GM12875 (cell line): ENCODE results near the gene IGF2.

Source experiments
- H3K4me3 ChIP-seq: one replicate; pipeline ENCODE4 v1.5.1; 2011; ENCODE audit warnings: low read depth, low read length, control low read depth
- CTCF ChIP-seq: IDR thresholded peaks from 2 replicates; pipeline ENCODE4 v1.5.1; 2011; ENCODE audit warnings: low read depth, mild to moderate bottlenecking, control low read depth, inconsistent platforms, low read length, moderate library complexity, borderline replicate concordance; ENCODE audit not compliant: insufficient read depth

IGF2 gene

DNA sequence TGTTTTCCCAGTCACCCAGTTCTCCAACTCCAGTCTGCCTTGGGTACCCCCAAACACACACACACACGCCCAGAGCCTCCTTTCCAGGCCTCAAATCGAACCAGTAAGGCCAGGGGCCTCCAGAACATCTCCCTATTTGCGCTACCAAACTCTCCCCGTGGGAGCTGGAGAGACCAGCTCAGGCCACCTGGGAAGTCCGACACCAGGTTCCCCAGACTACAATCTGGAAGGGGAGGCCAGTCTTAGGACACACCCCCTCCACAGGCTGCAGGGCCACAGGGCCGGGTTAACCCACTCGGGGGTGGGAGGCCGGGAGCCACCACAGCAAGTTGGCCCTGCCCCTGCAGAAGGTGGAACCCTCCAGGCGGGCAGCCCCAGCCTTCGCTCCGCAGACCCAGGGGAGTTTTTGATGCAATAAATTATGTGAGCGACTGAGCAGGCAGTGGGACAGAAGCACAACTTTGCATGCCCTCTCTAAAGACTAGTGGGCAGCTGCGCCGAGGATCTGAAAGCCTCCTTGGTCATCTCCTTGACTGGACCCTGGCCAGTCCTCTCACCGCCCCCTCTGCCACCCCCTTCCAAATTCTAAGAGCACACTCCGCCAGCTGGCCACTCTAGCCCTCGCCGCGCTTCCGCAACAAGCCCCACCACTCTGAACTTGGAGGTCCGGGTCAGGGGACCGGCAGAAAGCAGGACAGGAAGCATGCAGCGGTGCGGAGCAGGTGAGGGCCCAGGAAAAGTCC, 2.8 kb downstream of the IGF2 start:
- H3K4me3 ChIP-seq = no peak overlapping the region
- TF ChIP-seq CTCF = no peak

DNA sequence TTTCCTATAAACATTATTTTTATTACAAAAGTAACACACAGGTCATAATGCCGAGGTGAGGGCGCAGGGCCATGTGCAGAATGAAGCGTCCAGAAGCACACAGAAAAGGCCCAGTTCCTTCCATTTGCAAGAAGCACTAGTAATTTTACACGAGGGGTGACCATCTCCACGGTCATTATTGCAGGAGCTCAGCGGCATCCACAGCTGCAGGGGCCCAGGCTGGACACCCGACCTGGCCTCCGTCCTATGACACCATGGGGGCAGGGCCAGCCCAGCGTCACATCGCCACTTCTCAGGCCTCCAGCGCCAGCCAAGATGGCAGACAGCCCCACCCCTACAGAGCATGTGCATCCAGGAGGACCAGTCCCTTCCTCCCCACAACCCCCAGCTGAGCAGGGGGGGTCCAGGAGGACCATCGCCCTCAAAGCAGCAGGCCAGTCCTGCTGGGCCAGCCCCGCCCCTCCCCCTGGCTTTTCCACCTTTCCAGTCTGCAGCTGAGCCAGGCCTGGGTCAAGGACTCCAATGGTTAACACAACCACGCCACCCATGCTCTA, 3.5 kb downstream of the IGF2 start:
- no peak overlapping the region for H3K4me3 ChIP-seq
- no peak for TF ChIP-seq CTCF

DNA sequence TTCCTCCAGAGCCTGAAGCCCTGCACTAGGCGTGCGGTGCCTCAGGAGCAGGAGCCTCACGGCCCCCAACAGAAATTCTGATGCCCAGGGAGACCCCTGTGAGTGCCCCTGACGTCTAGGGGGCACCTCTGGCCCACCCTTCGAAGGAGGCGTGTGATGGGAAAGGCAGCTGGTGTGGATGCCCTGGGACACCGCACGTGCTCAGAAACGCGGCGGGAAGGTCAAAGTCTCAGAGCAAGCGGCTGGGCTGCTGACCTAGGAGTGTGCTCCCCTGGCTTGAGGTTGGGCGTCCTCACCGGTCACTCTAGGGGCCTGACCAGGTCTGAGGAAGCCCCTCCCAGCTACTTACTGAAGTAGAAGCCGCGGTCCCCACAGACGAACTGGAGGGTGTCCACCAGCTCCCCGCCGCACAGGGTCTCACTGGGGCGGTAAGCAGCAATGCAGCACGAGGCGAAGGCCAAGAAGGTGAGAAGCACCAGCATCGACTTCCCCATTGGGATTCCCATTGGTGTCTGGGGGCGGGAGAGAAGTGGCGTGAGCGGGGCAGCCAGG, 4.1 kb downstream of the IGF2 start:
- no peak for TF ChIP-seq CTCF
- H3K4me3 ChIP-seq = no peak overlapping the region

DNA sequence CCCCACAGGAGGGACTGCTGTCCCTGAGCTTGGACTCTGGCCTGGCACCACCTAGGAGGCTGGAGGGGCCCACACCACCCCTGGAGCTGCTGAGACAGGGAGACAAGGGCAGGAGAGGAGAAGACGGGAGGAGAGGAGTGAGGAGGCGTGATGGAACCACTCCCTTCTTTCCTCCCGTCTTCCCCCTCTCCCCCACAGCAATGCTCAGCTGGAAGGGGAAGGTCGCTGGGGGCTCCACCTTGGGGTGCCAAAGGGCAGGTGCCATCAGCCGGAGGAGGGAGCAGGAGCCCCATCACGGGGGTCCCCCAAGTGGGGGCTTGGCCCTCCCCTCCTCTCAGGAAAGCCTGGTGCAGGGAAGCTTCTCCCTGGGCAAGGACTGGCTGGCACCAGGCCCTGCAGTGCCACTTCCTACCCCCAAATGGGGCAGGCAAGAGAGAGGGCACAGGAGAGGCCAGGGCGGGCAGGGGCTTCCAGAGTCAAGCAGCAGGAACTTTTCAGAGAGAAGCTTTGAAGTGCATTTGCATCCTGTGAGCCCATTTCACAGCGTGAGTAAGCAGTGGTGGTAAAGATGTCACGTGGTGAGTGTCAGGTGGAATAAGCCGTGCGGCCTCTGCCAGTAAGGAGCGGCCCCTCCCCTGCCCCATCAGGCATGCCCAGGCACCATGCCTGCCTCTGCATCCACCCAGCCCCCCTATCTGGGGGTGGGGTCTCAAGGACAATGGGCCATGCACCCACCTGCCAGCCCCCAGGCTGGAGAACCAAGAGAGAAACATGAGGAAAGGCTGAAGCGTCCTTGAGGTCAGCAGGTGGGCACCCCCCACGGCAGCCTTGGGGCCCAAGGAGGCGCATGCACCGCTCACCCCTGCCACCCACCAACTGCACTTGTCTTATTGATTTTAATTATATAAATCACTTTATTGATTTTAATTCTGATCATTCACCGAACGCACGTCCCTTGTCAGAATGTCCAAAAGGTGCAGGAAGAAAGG, 4.9 kb downstream of the IGF2 start:
- TF ChIP-seq CTCF = no peak
- H3K4me3 ChIP-seq = no peak overlapping the region

DNA sequence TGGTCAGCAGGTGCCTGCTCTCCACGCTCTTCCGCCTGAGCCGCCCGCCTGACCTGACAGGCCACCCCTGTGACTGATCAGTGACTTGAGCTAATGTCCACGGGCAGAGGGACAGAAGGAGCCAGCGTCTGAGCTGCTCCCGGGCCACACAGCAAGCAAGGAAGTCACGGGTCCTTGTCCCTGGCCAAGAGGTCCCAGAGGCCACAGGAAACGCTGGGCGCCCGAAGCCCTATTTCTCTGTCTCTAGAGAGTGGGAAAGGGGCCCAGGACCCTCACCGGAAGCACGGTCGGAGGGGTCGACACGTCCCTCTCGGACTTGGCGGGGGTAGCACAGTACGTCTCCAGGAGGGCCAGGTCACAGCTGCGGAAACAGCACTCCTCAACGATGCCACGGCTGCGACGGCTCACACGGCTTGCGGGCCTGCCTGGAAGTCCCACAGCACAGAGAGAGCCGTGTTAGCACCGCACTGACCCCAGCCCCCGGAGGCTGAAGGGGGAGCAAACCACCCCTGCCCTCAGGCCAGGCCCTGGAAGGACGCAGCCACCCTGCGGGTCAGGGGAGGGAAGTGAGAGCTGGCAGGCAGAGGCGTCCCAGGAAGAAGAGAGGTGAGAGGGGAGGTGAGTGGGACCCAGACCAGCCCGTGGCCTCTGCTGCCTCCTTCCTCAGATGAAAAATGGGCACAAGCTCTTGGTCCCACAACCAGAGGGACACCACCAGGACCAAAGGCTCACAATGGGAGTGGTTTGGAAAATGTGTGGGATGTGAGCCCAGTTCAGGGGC, 5.8 kb downstream of the IGF2 start:
- no peak for TF ChIP-seq CTCF
- no peak overlapping the region for H3K4me3 ChIP-seq

DNA sequence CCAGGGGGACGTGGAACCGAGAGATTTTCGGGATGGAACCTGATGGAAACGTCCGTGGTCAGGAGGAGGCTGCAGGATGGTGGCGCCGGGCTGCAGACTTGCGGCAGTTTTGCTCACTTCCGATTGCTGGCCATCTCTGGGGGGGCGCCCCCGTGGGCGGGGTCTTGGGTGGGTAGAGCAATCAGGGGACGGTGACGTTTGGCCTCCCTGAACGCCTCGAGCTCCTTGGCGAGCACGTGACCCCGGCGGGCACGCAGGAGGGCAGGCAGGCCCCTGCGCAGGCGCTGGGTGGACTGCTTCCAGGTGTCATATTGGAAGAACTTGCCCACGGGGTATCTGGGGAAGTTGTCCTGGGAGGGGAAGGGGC, 6.3 kb downstream of the IGF2 start:
- TF ChIP-seq CTCF = no peak

More for the DNA sequence above, 6.3 kb downstream of the IGF2 start:
- no peak overlapping the region for H3K4me3 ChIP-seq
